ENCODE data around the gene P3R3URF.

P3R3URF gene

DNA sequence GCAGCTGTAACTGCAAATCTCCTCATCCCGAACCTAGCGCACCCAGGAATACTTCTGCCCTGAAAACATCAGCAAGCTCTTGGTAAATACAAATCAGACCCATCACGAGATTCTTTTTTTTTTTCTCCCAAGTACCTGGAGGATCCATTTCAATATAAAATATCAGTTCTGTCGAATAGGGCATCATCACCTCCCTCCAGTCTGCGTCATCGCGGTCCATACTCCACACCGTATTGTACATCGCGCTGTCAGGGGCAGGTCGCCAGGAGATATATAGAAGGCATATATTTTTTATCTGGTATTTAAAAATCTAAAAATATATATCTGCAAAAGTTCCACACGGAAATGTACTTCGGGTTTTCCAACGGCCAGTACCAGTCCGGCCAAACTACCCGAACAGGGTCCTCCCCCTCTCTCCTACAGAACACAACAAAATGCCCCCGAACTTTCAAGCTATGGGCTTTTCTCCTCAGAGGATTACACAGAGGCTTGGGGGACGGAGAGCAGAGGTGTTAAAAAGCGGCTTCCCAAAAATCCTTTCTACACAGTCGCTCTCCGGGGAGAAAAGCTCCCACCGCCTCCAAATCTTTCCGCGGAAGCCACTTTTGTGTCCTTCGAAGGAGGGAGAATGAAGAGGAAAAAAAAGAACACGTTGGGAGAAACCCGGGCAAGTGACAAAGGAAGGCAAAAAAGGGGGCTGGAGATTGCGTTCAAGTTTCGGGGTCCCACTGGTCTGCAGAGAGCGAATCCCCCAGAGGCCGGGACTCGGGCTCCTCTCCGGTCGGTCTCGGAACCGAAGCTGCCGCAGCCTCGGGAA lies 44.4 kb downstream of the P3R3URF start:
- no peak for DNase-seq

DNA sequence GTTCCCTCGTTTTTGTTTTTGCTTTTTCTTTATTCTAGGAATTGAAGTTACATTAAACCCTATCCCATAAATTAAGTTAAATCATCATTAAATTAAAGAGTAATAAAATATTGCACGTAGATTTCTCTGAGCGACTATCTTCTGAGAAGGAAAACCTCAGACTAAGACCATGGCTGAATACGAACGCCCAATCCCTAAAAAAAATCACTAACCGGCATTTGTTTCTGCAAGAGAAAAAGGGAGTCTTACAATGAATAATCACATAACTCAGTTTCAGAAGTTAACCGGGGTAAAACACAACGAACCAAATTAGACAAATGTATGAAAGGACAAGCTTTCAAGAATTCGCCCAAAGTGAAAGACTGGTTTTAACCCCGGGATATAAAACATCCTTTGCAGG lies 45.2 kb downstream of the P3R3URF start:
- no peak for DNase-seq

DNA sequence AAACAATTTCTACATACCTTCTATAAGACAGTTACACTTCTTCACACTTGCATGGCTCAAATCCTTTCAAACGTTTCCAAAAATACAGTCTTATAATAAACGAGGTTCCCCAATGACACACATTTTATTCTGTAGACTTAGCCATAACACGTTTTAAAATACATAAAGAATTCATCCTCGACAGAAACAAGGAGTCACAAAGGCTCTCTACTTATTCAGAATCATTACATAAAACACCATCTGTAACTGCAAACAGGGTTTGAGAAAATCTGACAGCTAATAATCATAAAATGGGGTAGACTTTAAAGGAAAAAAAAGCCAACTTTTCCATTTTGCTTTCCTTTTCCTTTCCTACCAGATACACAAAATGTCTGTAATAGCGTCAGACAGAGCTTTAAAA lies 45.7 kb downstream of the P3R3URF start:
- no peak for DNase-seq

DNA sequence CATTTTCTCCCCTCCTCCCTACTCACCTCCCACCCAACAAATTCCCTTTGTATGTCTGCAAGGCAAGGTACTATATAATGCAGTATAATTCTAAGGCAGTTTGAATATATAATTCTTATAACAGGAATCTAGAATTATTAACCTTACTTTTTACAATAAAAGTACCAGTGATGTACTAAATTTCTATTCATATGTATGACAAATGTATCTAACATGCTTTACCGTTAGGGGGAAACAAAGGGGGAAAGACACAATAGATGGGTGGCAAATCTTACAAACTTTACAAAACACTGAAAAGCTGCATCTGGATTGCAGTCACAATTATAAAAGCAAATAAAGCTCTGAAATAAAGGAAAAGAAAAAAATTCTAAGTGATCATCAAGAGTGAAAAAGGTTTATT lies 46.2 kb downstream of the P3R3URF start:
- DNase-seq = no peak

DNA sequence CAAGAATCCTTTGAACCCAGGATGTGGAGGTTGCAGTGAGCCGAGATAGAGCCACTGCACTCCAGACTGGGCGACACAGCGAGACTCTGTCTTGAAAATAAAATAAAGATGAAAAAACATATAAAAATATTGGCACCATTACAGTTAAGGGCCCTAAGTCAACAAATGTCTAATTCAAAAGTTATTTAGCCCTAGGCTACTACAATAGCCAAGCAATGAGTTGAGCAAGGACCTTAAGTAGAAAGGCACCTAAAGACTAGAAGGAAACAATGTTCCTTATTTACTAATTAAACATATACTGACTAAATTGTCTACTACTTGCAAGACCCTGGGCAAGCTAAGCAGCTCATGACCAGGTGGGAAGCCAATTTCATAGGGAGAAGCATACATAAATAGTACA lies 47.9 kb downstream of the P3R3URF start:
- no peak for DNase-seq
